Head of caudate nucleus (tissue), 42 donors: ENCODE measurements around the gene ZNF587B.
"Not testable (repeated sequence)": the region's sequence is repeated elsewhere in the genome, so short reads cannot be mapped to it uniquely, and the experiment has no call there.

Experiments used
- DNase-seq, 42 donors: peaks; one replicate each; pipeline versions ENCODE4 v3.0.0 to v3.0.0-alpha.2; 2020 to 2021; ENCODE audit warnings: mixed read lengths in 7 of 42
- intact Hi-C: fragments of 100-400 bp; cut with DNase I; formaldehyde crosslinking; loops from one replicate; pipeline ENCODE4 v1.15.0; 2022

Gene ZNF587B

DNA sequence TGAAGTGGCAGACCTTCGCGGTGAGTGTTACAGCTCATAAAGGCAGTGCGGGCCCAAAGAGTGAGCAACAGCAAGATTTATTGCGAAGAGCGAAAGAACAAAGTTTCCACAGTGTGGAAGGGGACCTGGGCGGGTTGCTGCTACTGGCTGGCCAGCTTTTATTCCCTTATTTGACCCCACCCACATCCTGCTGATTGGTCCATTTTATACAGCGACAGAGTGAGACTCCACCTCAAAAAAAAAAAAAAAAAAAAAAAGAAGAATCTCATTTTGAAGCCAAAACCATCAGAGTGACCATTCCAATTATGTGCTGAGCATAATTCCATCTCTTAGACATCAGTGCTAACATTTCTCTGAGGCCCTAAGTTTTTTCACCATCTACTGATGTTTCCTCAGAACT is 13.4 kb upstream of the ZNF587B start:
- DNase-seq = no peak
- intact Hi-C loops = no loop called here

DNA sequence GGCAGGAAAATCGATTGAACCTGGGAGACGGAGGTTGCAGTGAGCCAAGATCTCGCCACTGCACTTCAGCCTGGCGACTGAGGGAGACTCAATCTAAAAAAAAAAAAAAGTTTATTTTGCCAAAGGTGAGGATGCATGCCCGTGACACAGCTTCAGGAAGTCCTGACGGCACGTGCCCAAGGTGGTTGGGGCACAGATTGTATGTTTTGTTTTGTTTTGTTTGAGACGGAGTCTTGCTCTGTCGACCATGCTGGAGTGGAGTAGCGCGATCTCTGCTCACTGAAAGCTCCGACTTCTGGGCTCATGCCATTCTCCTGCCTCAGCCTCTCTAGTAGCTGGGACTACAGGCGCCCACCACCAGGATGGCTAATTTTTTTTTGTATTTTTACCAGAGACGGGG is 12.1 kb upstream of the ZNF587B start:
- DNase-seq = no peak
- intact Hi-C loops = no loop called here

DNA sequence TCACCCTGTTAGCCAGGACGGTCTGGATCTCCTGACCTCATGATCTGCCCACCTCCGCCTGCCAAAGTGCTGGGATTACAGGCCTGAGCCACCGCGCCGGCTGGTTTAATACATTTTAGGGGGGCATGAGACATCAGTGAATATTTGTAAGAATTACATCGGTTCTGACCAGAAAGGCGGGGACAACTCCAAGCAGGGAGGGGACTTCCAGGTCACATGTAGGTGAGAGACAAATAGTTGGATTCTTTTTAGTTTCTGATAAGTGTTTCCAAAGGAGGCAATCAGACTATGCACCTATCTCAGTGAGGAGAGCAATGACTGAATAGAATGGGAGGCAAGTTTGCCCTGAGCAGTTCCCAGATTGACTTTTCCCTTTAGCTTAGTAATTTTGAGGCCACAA is 11.7 kb upstream of the ZNF587B start:
- intact Hi-C loops = no loop called here
- no peak for DNase-seq

DNA sequence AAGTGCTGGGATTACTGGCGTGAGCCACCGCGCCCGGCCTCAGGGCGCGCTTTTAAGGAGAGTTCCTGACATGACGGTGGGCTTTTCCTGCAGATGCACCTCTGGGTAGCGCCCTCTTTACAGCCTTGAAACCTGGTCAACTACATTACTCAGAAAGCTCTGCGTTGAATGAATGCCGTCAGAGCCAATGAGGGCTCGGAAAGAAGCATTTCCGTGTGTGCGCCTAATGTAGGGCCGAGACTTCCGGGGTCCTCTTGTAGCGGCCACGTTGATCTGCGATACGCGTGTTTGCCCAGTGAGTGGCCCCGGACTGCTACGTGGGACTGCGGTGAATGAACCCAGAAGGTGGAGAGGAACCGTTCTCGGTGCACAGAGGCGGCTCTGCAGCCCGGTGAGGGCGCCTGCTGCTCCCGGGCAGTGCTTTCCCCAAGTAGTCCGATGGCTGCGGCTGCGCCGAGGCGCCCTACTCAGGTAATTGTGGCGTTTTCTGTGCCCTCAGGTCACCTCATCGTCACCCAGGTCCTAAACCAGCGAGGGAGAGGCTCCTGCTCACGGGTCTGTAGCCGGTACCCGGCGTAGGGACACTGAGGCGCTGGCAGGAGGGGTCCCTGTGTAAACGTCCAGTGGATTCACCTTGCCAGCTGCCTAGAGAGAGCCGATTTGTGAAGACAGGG is 10.5 kb upstream of the ZNF587B start:
- intact Hi-C loops = no loop called here
- DNase-seq = peak; percentile 73 to 95 (median 86)

DNA sequence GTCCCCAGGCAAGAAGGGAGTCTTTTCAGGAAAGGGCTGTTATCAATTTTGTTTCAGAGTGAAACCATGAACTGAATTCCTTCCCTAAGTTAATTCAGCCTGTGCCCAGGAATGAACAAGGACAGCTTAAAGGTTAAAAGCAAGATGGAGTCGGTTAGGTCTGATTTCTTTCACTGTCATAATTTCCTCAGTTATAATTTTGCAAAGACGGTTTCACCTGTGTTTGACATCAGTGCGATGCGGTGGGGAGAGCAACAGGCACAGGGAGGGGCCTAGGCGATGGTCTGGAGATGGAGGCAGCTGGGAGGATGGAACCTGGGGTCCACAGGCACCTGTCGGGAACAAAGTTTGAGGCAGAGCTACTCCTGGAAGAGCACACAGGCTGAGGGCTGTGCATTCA is 9.5 kb upstream of the ZNF587B start:
- no peak for DNase-seq
- intact Hi-C loops = no loop called here

DNA sequence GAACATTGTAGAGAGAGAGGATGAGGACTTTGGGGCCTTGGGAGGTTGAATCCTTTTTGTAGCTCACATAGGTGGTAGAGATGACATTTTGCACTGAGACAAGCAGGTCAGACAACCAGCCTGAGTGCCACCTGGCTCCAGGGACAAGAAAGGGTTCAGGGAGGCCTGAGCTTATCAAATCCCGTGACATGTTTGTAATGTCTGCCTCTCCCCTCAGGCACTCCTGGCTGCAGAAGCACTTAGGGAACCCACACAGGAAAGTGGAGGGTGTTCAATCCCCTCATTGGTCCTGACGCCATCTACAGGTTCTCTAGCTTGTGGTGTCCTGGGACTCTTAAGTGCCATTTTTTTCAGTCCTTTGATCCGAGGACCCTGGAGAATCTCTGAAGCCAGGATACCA is 9.0 kb upstream of the ZNF587B start:
- DNase-seq, intact Hi-C loops: not testable (repeated sequence)

DNA sequence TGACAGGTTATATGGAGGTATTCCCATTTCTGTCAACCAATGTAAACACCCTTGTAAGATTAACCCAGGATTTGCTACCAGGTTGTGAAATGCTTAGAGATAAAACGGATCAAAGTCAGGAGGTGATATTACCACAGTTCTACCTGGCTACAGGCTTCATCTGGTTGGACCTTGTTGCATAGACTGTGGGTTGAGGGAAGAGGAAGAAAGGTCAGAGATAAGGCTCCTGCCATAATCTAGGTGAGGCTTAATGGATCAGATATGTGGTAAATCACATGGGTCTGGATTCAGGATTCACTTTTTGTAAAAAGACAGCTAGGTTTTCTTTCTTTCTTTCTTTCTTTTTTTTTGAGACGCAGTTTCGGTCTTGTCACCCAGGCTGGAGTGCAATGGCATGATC is 8.6 kb upstream of the ZNF587B start:
- DNase-seq, intact Hi-C loops: not testable (repeated sequence)

DNA sequence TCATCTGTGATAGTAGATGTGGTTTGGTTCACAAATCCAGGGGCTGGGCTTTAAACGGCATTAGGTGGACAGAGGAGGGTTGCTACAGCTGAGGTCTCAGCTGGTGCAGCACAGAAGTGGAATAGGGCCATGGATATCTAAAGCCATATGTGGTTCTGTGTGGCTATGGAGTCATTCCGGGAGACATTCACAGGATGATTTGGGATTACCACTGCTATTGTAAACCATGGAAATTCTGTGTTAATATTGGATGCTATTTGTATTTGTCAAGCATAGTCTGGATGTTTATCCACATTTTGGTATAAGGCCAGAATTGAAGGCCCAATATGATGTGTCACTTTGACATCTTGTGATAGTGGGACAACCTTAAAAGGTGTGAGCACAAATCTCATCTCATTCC is 6.9 kb upstream of the ZNF587B start:
- intact Hi-C loops, DNase-seq: not testable (repeated sequence)

DNA sequence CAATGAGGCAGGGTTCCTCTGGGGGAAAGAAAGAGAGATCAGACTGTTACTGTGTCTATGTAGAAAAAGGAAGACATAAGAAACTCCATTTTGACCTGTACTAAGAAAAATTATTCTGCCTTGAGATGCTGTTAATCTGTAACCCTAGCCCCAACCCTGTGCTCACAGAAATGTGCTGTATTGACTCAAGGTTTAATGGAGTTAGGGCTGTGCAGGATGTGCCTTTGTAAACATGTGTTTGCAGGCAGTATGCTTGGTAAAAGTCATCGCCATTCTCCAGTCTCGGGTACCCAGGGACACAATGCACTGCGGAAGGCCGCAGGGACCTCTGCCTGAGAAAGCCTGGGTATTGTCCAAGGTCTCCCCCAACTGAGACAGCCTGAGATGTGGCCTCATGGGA is 6.5 kb upstream of the ZNF587B start:
- intact Hi-C loops, DNase-seq: not testable (repeated sequence)

DNA sequence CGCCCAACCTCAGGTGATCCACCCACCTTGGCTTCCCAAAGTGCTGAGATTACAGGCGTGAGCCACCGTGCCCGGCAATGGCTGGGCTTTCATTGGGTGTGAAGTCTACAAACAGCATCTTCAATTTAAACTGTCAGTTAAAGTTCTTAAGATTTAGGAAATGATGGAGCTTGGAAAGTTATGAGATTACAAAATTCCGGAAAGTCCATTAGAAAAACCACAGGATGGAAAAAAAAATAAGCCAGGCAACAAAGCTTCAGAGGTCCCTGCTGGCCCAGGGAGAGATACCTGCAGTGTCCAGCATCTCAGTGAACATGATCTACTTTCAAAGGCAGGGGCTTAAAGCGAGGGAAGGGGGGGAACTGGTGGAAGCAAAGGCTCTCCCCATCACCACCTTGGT is 4.6 kb upstream of the ZNF587B start:
- intact Hi-C loops = no loop called here

DNA sequence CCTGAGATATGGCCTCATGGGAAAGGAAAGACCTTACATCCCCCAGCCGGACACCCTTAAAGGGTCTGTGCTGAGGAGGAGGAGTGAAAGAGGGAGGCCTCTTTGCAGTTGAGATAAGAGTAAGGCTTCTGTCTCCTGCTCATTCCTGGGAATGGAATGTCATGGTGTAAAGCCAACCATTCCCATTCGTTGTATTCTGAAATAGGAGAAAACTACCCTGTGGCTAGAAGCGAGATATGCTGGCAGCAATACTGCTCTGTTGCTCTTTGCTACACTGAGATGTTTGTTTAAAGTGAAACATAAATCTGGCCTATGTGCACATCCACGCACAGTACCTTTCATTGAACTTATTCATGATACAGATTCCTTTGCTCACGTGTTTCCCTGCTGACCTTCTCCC is 783 bp upstream of the ZNF587B start:
- intact Hi-C loops = no loop called here
- no peak for DNase-seq

More for the DNA sequence above, 4.6 kb upstream of the ZNF587B start:
- no peak for DNase-seq

DNA sequence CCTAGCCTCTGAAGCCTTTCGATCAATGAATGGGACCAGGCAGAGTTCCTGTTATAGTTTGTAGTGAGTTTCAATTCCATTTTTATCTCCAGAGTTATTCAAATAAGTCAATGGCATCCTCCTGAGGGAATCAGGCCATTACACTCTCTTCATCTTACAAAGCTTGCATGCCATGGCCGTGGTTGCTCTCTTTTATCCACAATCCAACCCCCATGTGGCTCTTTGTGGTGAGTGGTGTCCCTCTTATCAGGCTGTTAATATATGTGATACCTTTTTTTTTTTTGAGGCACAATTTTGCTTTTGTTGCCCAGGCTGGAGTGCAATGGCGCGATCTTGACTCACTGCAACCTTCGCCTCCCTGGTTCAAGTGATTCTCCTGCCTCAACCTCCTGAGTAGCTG is 6.9 kb downstream of the ZNF587B start:
- intact Hi-C loops, DNase-seq: not testable (repeated sequence)

DNA sequence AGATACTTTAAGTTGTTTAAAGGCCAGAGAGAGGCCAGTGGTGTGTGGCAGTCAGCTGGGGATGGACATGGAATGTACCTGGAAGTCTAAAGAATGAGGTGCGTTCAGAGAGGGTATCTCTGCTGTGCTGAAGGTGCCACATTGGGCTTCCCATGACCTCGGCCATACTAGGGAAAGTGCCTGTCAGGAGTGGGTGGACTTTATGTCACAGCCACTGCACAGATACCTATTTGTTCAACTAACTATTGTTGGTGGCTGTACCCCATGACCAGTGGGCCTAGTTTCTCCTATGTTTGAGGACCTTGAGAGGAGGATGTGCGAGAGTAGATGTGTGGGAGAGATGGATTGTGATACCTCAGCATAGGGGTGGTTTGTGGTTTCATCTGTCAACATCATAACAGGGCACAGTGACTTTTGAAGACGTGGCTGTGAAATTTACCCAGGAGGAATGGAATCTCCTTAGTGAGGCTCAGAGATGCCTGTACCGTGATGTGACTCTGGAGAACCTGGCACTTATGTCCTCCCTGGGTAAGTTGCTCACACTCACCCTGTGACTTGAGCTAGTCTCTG is 8.6 kb downstream of the ZNF587B start:
- intact Hi-C loops, DNase-seq: not testable (repeated sequence)

DNA sequence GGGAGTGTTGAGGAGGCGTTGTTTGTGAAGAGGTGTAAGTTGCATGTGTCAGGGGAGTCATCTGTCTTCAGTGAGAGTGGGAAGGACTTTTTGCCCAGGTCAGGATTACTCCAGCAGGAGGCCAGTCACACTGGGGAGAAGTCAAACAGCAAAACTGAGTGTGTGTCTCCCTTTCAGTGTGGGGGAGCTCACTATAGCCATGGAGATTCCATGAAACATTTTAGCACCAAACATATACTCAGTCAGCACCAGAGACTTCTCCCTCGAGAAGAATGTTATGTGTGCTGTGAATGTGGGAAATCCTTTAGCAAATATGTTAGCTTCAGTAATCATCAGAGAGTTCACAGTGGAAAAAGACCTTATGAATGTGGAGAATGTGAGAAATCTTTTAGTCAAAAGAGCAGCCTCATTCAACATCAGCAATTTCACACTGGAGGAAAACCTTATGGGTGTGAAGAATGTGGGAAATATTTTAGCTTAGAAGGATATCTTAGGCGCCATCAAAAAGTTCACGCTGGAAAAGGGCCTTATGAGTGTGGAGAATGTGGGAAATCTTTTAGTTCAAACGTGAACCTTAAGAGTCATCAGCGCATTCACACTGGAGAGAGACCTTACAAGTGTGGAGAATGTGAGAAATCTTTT is 11.1 kb downstream of the ZNF587B start:
- intact Hi-C loops = no loop called here
- DNase-seq = peak in 2 of 42 donors; percentile 15 to 41

DNA sequence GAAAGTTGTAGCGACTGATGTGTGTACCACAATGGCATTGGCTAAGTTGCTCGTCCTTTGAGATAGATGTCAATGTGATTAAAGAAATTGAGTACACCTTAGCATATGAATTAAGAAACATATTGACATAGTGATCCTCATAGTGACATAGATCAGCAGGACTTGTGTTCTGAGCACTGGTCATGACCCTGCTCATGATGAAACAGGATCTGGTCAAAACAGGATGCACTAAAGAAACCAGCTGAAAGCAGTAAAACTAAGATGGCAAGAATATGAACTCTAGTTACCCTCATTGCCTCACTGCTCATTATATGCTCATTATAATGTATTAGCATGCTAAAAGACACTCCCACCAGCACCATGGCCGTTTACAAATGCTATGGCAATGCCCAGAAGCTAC is 17.1 kb downstream of the ZNF587B start:
- intact Hi-C loops, DNase-seq: not testable (repeated sequence)

DNA sequence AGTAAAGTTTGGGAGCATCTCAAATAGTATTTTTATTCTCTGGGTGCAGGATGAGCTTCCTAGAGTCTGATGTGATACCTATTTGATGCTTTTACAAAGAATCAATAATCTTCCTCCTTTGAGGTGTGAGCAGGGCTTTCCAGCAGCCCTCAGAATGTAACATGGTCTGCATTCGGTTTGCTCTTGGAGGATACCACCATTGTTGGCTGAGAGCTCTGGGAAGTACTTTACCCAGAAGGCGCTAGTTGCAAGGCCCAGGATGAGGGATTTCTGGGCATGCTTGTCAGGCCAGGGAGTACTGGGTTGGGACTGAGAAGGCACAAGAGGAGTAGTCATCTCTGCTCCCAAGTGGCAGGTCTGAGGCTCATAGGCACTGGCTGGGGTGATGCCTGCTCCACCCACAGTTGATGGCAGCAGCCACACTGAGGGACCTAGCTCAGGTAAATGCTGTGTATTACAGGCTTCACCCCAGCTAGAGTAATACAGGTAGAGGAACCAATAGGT is 19.1 kb downstream of the ZNF587B start:
- DNase-seq, intact Hi-C loops: not testable (repeated sequence)

DNA sequence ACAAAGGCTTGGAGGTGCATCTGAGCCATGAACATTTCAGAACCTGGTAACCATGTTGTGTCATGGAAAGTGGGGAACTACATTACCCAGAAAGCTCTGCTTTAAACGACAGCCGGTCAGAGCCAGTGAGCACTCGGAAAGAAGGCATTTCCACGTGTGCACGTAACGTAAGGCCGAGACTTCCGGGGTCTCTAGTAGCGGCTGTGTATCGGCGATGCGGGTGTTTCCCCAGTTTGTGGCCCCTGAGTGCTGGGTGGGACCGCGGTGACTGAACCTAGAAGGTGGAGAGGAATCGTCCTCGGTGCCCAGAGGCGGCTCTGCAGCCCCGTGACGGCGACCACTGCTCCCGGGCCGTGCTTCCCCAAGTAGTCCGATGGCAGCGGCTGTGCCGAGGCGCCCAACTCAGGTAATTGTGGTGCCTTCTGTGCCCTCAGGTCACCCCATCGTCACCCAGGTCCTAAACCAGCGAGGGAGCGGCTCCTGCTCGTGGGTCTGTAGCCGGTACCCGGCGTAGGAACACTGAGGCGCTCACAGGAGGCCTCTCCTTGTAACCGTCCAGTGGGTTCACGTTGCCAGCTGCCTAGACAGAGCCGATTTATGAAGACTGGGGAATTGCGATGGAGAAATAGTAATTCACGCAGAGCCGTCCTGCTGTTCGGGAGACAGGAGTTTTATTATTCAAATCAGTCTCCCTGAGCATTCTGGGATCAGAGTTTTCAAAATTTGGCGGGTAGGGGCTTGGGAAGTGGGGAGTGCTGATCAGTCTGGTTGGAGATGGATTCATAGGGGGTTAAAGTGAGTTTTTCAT is 19.8 kb downstream of the ZNF587B start, which contains the start of gene ZNF587:
ZNF587 (plus strand) TSS at position 194 of the 808 bp plus-strand sequence; CDS start at position 374, 180 bp downstream.
- intact Hi-C loops = not testable (repeated sequence)
- peak; percentile 58 to 90 (median 82) for DNase-seq

DNA sequence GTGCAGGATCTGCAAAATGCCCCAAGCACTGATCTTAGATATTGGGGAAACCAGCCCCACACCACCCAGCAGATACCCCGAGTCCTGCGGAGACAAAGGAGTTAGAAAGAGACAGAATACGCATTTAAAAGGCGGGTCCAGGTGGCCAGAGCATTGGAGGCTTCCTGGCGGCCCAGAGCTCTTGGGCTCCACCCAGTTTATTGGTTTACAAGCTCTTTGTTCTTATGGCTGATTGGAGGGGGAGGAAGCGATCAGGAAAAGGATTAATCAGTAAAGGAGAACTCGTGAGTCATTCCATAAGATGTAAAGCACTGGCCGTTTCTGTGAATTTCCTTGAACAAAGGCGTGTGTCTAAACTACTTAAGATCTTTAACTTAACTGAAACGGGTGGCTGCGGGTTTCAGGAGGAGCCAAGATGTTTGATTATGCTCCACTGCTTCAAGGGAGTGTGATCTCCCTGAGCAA is 20.5 kb downstream of the ZNF587B start:
- intact Hi-C loops = no loop called here
- DNase-seq = no peak
